ENCODE measurements around the gene SNRPD2.
A peak's percentile ranks its signal among the peaks of the same experiment; 100 is the strongest.
"Not testable (repeated sequence)": the region's sequence is repeated elsewhere in the genome, so short reads cannot be mapped to it uniquely, and the experiment has no call there.

The SNRPD2 gene

GRCh38 chr19:45710356-45711130 is 18.8 kb upstream of the SNRPD2 start:
- intact Hi-C loops (cut with DNase I): no loop called here
- DNase-seq: peak in 21 of 42 donors; percentile 17 to 69 (median 48)

GRCh38 chr19:45705710-45706415 is 14.1 kb upstream of the SNRPD2 start:
- no peak for DNase-seq
- intact Hi-C loops (cut with DNase I): no loop called here

- intact Hi-C loops (cut with DNase I): no loop called here
- DNase-seq: no peak
Measured at GRCh38 chr19:45705115-45705514, 13.4 kb upstream of the SNRPD2 start.

GRCh38 chr19:45701676-45702075 is 9.9 kb upstream of the SNRPD2 start:
- intact Hi-C loops (cut with DNase I): no loop called here
- DNase-seq: no peak

- DNase-seq: peak; percentile 67 to 91 (median 84)
- intact Hi-C loops (cut with DNase I): loop anchor here (5.0 kb wide), 1 partner anchor 111 kb away; the partner anchor contains the start of gene OPA3
Measured at GRCh38 chr19:45693106-45693788, 1.5 kb upstream of the SNRPD2 start.

- DNase-seq: peak; percentile 90 to 100 (median 98)
- intact Hi-C loops (cut with DNase I): loop anchor here (5.0 kb wide), 1 partner anchor 110 kb away; the partner anchor contains the start of gene OPA3
Measured at GRCh38 chr19:45692187-45693105, 693 bp upstream of the SNRPD2 start, which contains the start of gene QPCTL. Gene QPCTL (plus strand): TSS chr19:45692666. CDS start chr19:45692704, 38 bp downstream.

- intact Hi-C loops (cut with DNase I): no loop called here
- DNase-seq: no peak
Measured at GRCh38 chr19:45687599-45687998, 4.2 kb downstream of the SNRPD2 start.

GRCh38 chr19:45685045-45685444 is 6.7 kb downstream of the SNRPD2 start:
- intact Hi-C loops (cut with DNase I); DNase-seq: not testable (repeated sequence)

- intact Hi-C loops (cut with DNase I): loop anchor here (5.0 kb wide), 1 partner anchor 76 kb away; no protein-coding TSS in a partner anchor
- DNase-seq: no peak
Measured at GRCh38 chr19:45682908-45683307, 8.8 kb downstream of the SNRPD2 start.

- DNase-seq: no peak
- intact Hi-C loops (cut with DNase I): loop anchor here (5.0 kb wide), 1 partner anchor 75 kb away; no protein-coding TSS in a partner anchor
Measured at GRCh38 chr19:45682117-45682516, 9.6 kb downstream of the SNRPD2 start.

GRCh38 chr19:45681391-45682015 is 10.2 kb downstream of the SNRPD2 start:
- peak; percentile 78 to 94 (median 88) for DNase-seq
- intact Hi-C loops (cut with DNase I): loop anchor here (5.0 kb wide), 1 partner anchor 74 kb away; no protein-coding TSS in a partner anchor

GRCh38 chr19:45677351-45678230 is 14.2 kb downstream of the SNRPD2 start:
- intact Hi-C loops (cut with DNase I): no loop called here
- DNase-seq: peak; percentile 45 to 89 (median 72)

GRCh38 chr19:45676851-45677263 is 14.9 kb downstream of the SNRPD2 start:
- peak in 34 of 42 donors; percentile 16 to 75 (median 44) for DNase-seq
- intact Hi-C loops (cut with DNase I): no loop called here

- intact Hi-C loops (cut with DNase I): no loop called here
- DNase-seq: no peak
Measured at GRCh38 chr19:45674946-45675345, 16.8 kb downstream of the SNRPD2 start.

GRCh38 chr19:45670670-45671453 is 20.9 kb downstream of the SNRPD2 start:
- DNase-seq: peak; percentile 55 to 92 (median 76)
- intact Hi-C loops (cut with DNase I): no loop called here

GRCh38 chr19:45668342-45668871 is 23.3 kb downstream of the SNRPD2 start:
- intact Hi-C loops (cut with DNase I): no loop called here
- peak in 3 of 42 donors; percentile 11 to 52 (median 33) for DNase-seq
